T-helper 1 cell treated with Interleukin-12 subunit alpha and Interleukin-12 subunit beta and Interleukin-4 antibody, amounts not matched to agents 30 ng/mL and 1 ng/mL, for 36 hours (primary cell): Measurements from ENCODE around the gene DDX11. TPM values are rescaled to one million over a fixed set of nuclear protein-coding genes. Genes with fewer than 3 reads are reported as not detected.
"Not testable (repeated sequence)": the region's sequence is repeated elsewhere in the genome, so short reads cannot be mapped to it uniquely, and the experiment has no call there.

ENCODE experiments used
- intact Hi-C: fragments of 100-400 bp; cut with micrococcal nuclease; formaldehyde crosslinking; loops from one replicate; pipeline ENCODE4 v1.15.1; 2024
- total RNA-seq: library from RNA; stranded (reverse); gene quantifications from 2 replicates; pipeline ENCODE4 v1.2.3, GENCODE V29; 2022

The DDX11 gene
- total RNA-seq, 1 donor from 2014 or later, result 131 TPM

GRCh38 chr12:31066196-31066595 lies 7.5 kb upstream of the DDX11 start:
- intact Hi-C loops, result not testable (repeated sequence)

GRCh38 chr12:31067656-31068055 lies 6.0 kb upstream of the DDX11 start:
- intact Hi-C loops, result not testable (repeated sequence)

GRCh38 chr12:31070971-31071740 lies 2.5 kb upstream of the DDX11 start:
- intact Hi-C loops, result loop anchor here (5.0 kb wide), 2 partner anchors 656 to 1606 kb away; partner anchors contain the start of genes AMN1 and DNM1L

- intact Hi-C loops, result loop anchor here (1.0 to 5.0 kb wide), 8 partner anchors 222 to 1692 kb away; partner anchors contain the start of genes AMN1, CAPRIN2, DNM1L and ERGIC2
Measured at GRCh38 chr12:31072962-31073361, 698 bp upstream of the DDX11 start.

DNA sequence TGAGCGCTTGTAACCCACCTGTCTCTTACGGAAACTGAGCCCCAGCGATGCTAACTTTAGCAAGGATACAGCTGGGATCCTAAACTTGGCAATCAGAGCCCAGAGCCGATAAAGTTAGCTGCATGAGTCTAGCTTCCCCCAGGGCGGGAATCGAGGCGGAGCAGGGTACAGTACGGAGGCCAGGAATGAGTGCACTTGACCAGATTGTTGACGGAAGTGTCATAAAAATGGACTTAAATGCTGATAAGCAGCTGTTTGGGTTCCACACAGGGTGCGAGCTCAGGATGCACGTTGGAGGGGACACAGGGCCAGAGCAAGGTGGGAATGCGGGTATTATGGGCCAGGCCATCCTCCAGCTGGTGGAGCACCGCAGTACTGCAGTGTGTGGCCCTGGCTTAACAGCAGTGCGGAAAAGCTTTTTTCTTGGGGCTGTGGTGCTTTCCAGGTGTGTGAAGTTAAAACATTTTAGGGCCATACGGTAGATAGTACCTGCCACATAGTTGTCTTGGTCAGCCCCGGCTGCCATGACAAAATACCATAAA lies 744 bp downstream of the DDX11 start:
- intact Hi-C loops, result loop anchor here (1.0 to 5.0 kb wide), 6 partner anchors 42 to 1972 kb away; partner anchors contain the start of genes AMN1, DNM1L and YARS2

DNA sequence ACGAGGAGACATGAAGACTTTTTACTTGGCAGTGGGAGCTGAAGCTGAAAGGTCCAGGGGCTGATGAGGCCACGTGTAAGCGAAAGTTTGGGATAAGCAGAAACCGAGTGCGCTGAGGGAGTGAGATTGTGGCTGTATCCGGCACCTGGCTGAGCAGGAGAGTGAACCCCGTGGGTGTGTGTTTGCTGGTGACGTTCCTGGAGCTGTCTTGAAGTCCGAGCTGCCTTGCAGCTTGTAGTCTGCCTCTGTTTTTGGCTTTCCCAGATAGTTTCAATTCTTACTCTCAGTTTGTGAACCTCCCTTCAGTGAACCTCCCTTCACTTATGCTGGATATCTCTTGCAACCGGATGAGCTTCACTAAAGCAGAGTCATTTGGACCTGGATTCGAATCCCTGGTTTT lies 2.5 kb downstream of the DDX11 start:
- intact Hi-C loops, result not testable (repeated sequence)

- intact Hi-C loops, result not testable (repeated sequence)
Measured at GRCh38 chr12:31077095-31077494, 3.4 kb downstream of the DDX11 start.

DNA sequence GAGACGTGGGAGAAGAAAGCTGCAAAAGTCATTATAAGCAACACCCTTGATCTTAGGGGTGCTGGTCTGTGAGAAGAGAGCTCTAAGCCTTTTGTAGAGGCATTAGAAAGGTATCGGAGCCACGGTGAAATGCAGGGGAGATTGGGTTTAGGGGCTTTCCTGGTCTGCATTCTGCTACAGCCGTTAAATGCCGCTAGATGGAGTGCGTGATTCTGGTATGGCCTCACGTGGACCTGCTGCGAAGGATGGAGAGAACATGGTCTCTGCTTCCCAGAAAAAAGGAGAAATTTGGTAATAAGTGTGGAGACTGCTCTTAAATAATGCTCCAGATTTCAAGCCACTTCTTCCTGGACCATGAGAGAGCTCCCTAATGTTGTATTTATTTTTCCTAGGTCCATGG lies 4.3 kb downstream of the DDX11 start:
- intact Hi-C loops, result not testable (repeated sequence)

DNA sequence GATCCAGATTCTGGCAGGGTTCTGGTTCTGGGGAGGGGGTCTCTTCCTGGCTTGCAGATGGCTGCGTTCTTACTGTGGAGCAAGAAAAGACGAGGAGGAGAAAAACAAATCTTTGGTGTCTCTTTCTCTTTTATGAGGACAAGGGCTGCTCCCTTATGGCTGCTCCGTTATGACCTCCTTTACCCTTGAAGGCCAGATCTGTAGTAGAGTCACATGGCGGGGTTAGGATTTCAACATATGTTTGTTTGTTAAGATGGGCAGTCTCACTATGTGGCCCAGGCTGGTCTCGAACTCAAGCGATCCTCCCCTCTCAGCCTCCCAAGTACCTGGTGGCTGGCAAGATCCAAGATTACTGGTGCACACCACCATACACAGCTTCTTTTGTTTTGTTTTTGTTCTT lies 5.8 kb downstream of the DDX11 start:
- intact Hi-C loops, result not testable (repeated sequence)

- intact Hi-C loops, result not testable (repeated sequence)
Measured at GRCh38 chr12:31080221-31080620, 6.6 kb downstream of the DDX11 start.

- intact Hi-C loops, result not testable (repeated sequence)
Measured at GRCh38 chr12:31081274-31081673, 7.6 kb downstream of the DDX11 start.

GRCh38 chr12:31084241-31084640 lies 10.6 kb downstream of the DDX11 start:
- intact Hi-C loops, result not testable (repeated sequence)

- intact Hi-C loops, result not testable (repeated sequence)
Measured at GRCh38 chr12:31086032-31086431, 12.4 kb downstream of the DDX11 start.

DNA sequence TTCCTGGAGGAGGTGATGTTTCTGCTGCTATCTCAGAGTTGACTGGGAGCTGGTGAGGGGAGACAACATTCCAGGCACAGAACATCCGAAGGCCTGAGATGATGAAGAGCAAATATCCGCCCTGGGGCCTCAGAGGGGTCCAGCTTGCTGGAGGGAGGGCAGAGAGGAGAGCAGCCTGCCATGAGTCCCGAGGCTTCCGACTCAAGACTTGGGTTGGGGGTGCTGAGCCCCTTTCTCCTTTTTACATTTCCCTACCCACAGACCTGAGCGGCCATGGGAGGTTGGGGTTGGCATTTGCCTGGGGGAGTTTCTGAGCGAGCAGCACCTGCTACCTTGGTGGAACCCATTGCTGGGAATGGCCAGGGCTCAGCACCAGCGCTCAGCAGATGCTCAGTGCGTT lies 13.8 kb downstream of the DDX11 start:
- intact Hi-C loops, result not testable (repeated sequence)

DNA sequence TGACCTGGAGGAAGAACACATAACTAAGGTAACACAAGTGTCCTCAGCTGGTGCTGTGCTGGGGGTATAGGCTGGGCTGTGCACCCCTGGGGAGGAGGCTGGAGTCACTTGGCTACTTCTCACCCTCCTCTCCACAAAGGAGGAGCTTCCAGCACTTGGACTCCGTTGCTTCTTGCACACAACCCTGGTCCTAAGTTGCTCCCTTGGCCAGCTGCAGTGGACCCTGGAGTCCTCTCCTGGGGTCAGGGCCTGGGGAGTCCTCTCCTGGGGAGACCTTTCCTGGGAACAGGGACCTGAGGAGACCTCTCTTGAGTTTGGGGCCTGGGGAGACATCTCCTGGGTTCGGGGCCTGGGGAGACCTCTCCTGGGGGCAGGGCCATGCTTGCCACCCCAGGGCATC lies 14.3 kb downstream of the DDX11 start:
- intact Hi-C loops, result not testable (repeated sequence)

DNA sequence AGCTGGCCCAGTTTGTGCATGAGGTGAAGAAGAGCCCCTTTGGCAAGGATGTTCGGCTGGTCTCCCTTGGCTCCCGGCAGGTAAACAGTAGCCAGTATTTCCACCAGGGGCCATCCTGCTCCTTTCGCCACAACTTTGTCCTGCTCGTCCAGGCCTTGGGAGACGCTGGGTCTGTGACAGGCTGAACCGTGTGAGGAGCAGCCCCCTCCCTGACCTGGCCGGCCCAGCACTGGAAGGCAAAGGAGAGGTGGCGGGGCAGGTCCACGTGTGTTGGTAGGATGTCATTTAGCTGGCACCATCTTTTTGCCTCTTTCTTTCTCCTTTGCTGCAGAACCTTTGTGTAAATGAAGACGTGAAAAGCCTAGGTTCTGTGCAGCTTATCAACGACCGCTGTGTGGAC lies 15.4 kb downstream of the DDX11 start:
- intact Hi-C loops, result no loop called here

DNA sequence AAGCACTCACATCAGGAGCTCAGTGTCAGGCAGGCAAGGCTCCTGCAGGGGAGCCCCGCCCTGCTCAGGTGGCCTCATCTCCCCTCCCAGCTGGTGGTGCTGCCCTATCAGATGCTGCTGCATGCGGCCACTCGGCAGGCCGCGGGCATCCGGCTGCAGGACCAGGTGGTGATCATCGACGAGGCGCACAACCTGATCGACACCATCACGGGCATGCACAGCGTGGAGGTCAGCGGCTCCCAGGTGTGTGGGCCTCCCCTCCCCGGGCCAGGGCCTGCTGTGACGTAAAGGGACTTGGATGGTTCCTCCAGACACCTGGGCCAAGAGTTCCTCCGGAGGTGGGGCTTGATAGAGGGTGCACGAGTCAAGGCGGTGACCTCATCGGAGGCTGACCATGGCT lies 18.0 kb downstream of the DDX11 start:
- intact Hi-C loops, result not testable (repeated sequence)

GRCh38 chr12:31092718-31093117 lies 19.1 kb downstream of the DDX11 start:
- intact Hi-C loops, result not testable (repeated sequence)

DNA sequence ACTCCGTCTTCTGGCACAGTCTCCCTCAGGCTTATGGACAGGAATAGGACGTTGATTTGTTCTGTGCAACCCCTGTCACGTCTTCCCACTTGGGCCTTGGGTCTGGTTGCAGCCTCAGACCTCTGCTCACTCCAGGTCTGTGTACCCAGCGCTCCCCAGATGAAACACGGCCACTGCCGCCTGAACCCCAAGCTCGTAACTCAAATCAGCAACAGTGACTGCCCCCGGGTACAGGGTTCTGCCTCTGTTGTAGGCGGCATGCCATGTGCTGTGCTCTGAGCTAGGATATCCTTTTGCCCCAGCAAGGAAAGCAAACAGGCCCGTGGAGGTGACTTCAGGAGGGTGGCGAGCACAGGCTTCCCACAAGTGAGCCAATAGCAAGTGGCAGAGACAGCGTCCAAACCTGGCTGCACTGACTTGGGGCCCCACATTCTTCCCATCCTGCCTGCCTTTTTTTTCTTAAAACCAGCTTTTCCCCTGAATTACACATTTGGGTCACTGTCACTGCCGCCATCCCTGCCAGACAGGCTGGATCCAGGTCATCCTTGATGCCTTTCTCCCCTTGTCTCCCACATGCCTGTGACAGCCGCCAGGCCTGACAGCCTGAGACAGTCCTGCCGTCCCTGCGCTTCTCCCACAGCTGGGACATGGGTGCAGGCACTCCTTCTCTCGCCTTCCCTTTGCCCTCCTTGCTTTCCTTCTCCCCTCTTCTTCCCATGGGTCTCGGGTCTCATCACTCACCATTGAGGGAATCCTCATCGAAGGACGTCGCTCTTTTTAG lies 21.6 kb downstream of the DDX11 start:
- intact Hi-C loops, result not testable (repeated sequence)

- intact Hi-C loops, result not testable (repeated sequence)
Measured at GRCh38 chr12:31096251-31097065, 22.8 kb downstream of the DDX11 start.

GRCh38 chr12:31097819-31098218 lies 24.2 kb downstream of the DDX11 start:
- intact Hi-C loops, result not testable (repeated sequence)
